Right lobe of liver (tissue), 4 donors: ENCODE results near the gene LBR.

Experiments
- CTCF ChIP-seq, 4 donors: fragments of 200-600 bp in 3 of 4; fragments of 450-650 bp in 1 of 4; IDR thresholded peaks; one replicate each; pipeline versions ENCODE4 v1.5.1 to v1.8.0; 2016 to 2022; ENCODE audit warnings: antibody characterized with exemption in 4 of 4, mild to moderate bottlenecking in 2 of 4
- POLR2A ChIP-seq: fragments of 450-650 bp; IDR thresholded peaks from one replicate; pipeline ENCODE4 v1.6.1; 2017; ENCODE audit warnings: antibody characterized with exemption, mild to moderate bottlenecking
- donor health status: DM: no; HTN: no; CAD: no.
- donor health status: DM: no; HTN: no; CAD: no.
- donor health status: DM: no; HTN: yes; CAD: no.

- TF ChIP-seq POLR2A (peak; percentile 49), CTCF (IDR thresholded peaks at IDR 0.05) (peak; percentile 49 to 73 (median 63))
Observed at GRCh38 chr1:225441314-225442122, 13.7 kb upstream of the LBR start.
